Loucy (cell line): ENCODE results near the gene VPS8.

Experiments used
- H2AFZ ChIP-seq: fragments of 200-600 bp; sonication (generic); 2 replicates; pipeline ENCODE4 v1.6.0; 2016; ENCODE audit warnings: antibody characterized with exemption, mild to moderate bottlenecking, low read length, moderate library complexity
- H3F3A ChIP-seq: fragments of 200-600 bp; 2 replicates; pipeline ENCODE4 v1.6.0; 2016; ENCODE audit warnings: antibody characterized with exemption, low read depth, mild to moderate bottlenecking
- H3K27me3 ChIP-seq: fragments of 200-600 bp; sonication (generic); 2 replicates; pipeline ENCODE4 v1.6.1; 2014; ENCODE audit warnings: low read length, mild to moderate bottlenecking; ENCODE audit not compliant: insufficient read depth, poor library complexity, severe bottlenecking
- H3K36me3 ChIP-seq: fragments of 200-600 bp; sonication (generic); 2 replicates; pipeline ENCODE4 v1.6.1; 2016; ENCODE audit warnings: low read length; ENCODE audit not compliant: insufficient read depth
- H3K4me1 ChIP-seq: fragments of 200-600 bp; sonication (generic); 2 replicates; pipeline ENCODE4 v1.5.1; 2014; ENCODE audit warnings: low read length, mild to moderate bottlenecking; ENCODE audit not compliant: insufficient read depth, poor library complexity, severe bottlenecking
- H3K4me2 ChIP-seq: fragments of 200-600 bp; sonication (generic); 2 replicates; pipeline ENCODE4 v1.6.0; 2014; ENCODE audit warnings: antibody characterized with exemption, low read length, low read depth, mild to moderate bottlenecking; ENCODE audit not compliant: poor library complexity, severe bottlenecking
- H3K4me3 ChIP-seq: fragments of 200-600 bp; sonication (generic); 2 replicates; pipeline ENCODE4 v1.5.1; 2014; ENCODE audit warnings: low read length, mild to moderate bottlenecking, mixed read lengths; ENCODE audit not compliant: poor library complexity, severe bottlenecking
- H3K79me2 ChIP-seq: fragments of 200-600 bp; sonication (generic); 2 replicates; pipeline ENCODE4 v1.6.1; 2014; ENCODE audit warnings: low read length; ENCODE audit not compliant: insufficient read depth
- H3K9ac ChIP-seq: fragments of 200-600 bp; sonication (generic); 2 replicates; pipeline ENCODE4 v1.6.0; 2014; ENCODE audit warnings: mild to moderate bottlenecking, low read depth, low read length, moderate library complexity; ENCODE audit not compliant: poor library complexity, severe bottlenecking
- H3K9me2 ChIP-seq: fragments of 200-600 bp; sonication (generic); replicated peaks from 2 replicates; pipeline ENCODE4 v1.6.1; 2016; ENCODE audit warnings: low read depth, low read length, mixed read lengths
- H3K9me3 ChIP-seq: fragments of 200-600 bp; sonication (generic); 2 replicates; pipeline ENCODE4 v1.6.1; 2014; ENCODE audit warnings: mild to moderate bottlenecking, antibody characterized with exemption, low read length, low read depth; ENCODE audit not compliant: insufficient read depth
- H4K20me1 ChIP-seq: fragments of 200-600 bp; sonication (generic); 2 replicates; pipeline ENCODE4 v1.6.0; 2014; ENCODE audit warnings: antibody characterized with exemption, low read length, mild to moderate bottlenecking; ENCODE audit not compliant: insufficient read depth, poor library complexity, severe bottlenecking
- EZH2phosphoT487 ChIP-seq: fragments of 200-600 bp; IDR thresholded peaks from 2 replicates; pipeline ENCODE4 v1.6.1; 2018; ENCODE audit warnings: antibody characterized with exemption, mild to moderate bottlenecking, moderate library complexity, borderline replicate concordance
- TF ChIP-seq, protein P1 (sequence below): fragments of 200-600 bp; sonication (generic); conservative IDR thresholded peaks from 2 replicates; pipeline ENCODE4 v1.5.1; 2014; ENCODE audit warnings: mild to moderate bottlenecking, antibody characterized with exemption, low read length

The VPS8 gene

GRCh38 chr3:184788751-184789150 lies 23.2 kb upstream of the VPS8 start:
- Histone ChIP-seq H3K27me3 (no peaks in the 10 kb centered on the region), H4K20me1 (no peaks in the 10 kb centered on the region), H3K79me2 (no peaks in the 10 kb centered on the region), H2AFZ (no peak overlapping the region), H3K4me2 (no peak overlapping the region), H3K9me3 (no peaks in the 10 kb centered on the region), H3F3A (no peaks in the 10 kb centered on the region), H3K36me3 (no peaks in the 10 kb centered on the region), H3K9me2 (no peaks in the 10 kb centered on the region), H3K4me1 (peaks cover 26% of the 10 kb centered on the region), H3K9ac (no peak overlapping the region), H3K4me3 (no peak overlapping the region)
- no peak for TF ChIP-seq EZH2phosphoT487
- TF ChIP-seq, protein P1, sequence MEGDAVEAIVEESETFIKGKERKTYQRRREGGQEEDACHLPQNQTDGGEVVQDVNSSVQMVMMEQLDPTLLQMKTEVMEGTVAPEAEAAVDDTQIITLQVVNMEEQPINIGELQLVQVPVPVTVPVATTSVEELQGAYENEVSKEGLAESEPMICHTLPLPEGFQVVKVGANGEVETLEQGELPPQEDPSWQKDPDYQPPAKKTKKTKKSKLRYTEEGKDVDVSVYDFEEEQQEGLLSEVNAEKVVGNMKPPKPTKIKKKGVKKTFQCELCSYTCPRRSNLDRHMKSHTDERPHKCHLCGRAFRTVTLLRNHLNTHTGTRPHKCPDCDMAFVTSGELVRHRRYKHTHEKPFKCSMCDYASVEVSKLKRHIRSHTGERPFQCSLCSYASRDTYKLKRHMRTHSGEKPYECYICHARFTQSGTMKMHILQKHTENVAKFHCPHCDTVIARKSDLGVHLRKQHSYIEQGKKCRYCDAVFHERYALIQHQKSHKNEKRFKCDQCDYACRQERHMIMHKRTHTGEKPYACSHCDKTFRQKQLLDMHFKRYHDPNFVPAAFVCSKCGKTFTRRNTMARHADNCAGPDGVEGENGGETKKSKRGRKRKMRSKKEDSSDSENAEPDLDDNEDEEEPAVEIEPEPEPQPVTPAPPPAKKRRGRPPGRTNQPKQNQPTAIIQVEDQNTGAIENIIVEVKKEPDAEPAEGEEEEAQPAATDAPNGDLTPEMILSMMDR, result no peak

GRCh38 chr3:184789314-184789998 lies 22.5 kb upstream of the VPS8 start:
- TF ChIP-seq, protein P1, result no peak
- TF ChIP-seq EZH2phosphoT487, result no peak
- H3K4me1 ChIP-seq, result peaks cover 26% of the 10 kb centered on the region
- no peak overlapping the region for H2AFZ ChIP-seq
- no peaks in the 10 kb centered on the region for H3F3A ChIP-seq
- no peaks in the 10 kb centered on the region for H4K20me1 ChIP-seq
- no peaks in the 10 kb centered on the region for H3K9me2 ChIP-seq
- no peak overlapping the region for H3K4me3 ChIP-seq
- H3K79me2 ChIP-seq, result no peaks in the 10 kb centered on the region
- no peak overlapping the region for H3K9ac ChIP-seq
- no peaks in the 10 kb centered on the region for H3K27me3 ChIP-seq
- no peak overlapping the region for H3K4me2 ChIP-seq
- H3K36me3 ChIP-seq, result no peaks in the 10 kb centered on the region
- no peaks in the 10 kb centered on the region for H3K9me3 ChIP-seq

DNA sequence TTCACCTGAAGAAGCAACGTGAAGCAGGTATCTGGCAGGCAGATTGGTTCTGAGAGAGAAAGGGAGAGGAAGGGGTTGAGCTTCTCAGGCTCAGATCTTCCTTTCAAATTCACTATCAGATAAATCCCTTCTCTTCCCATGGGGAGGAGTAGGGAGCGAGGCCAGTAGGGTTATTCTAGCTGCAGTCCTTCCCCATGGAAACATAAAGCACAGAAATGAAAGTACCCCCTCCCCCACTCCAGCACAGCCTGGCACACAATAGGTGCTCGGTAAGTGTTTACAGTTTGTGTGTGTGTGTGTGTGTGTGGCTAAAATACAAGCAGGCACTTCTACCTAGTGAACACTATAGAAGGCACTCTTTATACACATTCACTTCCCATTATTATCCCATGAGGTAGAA lies 20.8 kb upstream of the VPS8 start:
- H3K4me1 ChIP-seq, result peaks cover 16% of the 10 kb centered on the region
- no peak overlapping the region for H2AFZ ChIP-seq

More for the DNA sequence above, 20.8 kb upstream of the VPS8 start:
- Histone ChIP-seq H3K4me3 (no peak overlapping the region), H3K9me3 (no peaks in the 10 kb centered on the region), H4K20me1 (no peaks in the 10 kb centered on the region), H3K9ac (no peak overlapping the region), H3K79me2 (no peaks in the 10 kb centered on the region), H3F3A (no peaks in the 10 kb centered on the region), H3K36me3 (no peaks in the 10 kb centered on the region), H3K4me2 (no peak overlapping the region), H3K9me2 (no peaks in the 10 kb centered on the region), H3K27me3 (no peaks in the 10 kb centered on the region)
- TF ChIP-seq, protein P1, result no peak
